Caki2 (cell line): ENCODE measurements around the gene GABPB1. TPM values are rescaled to one million over a fixed set of nuclear protein-coding genes. Genes with fewer than 3 reads are reported as not detected.
"Not testable (repeated sequence)": the region's sequence is repeated elsewhere in the genome, so short reads cannot be mapped to it uniquely, and the experiment has no call there.

Experiments
- DNase-seq: peaks from one replicate; pipeline ENCODE4 v3.0.0-alpha.2; 2015; ENCODE audit warnings: low read depth
- in situ Hi-C: cut with HindIII; loops from 2 replicates; pipeline ENCODE4 v1.10.0; 2016; ENCODE audit warnings: low sequenced_read_pairs, low pct_unique_long_range_greater_than_20kb, mixed read lengths
- total RNA-seq: library from RNA; depleted of rRNA; stranded (reverse); fragments of >200 nt; shearing (Covaris generic); gene quantifications from 2 replicates; pipeline ENCODE4 v1.2.3, GENCODE V29; 2014; ENCODE audit warnings: low replicate concordance; rRNA removed

Gene GABPB1
- 26.9 and 56.7 TPM in 2 replicates for total RNA-seq

- in situ Hi-C loops = no loop called here
- DNase-seq = peak; percentile 96
Measured at GRCh38 chr15:50354838-50355618, at the start of gene GABPB1. TSS of gene GABPB1 (minus strand) at chr15:50355198. CDS start at chr15:50309798, 45,400 bp downstream.

DNA sequence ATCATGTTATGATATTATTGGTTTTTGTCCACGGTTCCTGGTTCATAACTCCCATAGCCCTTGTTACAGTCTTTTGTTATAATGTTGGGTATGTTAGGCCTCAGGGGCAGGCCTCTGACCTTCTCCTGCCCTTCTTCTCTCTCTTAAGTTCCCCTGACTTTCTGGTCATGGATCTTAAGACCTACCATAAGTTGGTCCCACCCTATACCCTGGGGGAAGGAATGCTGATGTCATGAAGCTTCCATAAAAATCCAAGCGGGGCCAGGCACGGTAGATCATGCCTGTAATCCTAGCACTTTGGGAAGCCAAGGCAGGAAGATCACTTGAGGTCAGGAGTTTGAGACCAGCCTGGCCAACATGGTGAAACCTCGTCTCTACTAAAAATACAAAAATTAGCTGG, 36.6 kb upstream of the GABPB1 start:
- DNase-seq, in situ Hi-C loops: not testable (repeated sequence)

- in situ Hi-C loops = no loop called here
- DNase-seq = no peak
Measured at GRCh38 chr15:50390554-50391264, 35.7 kb upstream of the GABPB1 start.

DNA sequence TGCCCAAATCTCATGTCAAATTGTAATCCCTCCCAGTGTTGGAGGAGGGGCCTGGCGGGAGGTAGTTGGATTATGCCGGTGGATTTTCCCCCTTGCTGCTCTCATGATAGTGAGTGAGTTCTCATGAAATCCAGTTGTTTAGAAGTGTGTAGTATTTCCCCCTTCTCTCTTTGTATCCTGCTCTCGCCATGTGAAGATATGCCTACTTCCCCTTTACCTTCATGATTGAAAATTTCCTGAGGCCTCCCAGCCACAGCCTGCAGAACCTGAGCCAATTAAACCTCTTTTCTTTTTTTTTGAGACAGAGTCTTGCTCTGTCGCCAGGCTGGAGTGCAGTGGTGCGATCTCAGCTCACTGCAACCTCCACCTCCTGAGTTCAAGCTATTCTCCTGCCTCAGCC, 27.4 kb upstream of the GABPB1 start:
- in situ Hi-C loops, DNase-seq: not testable (repeated sequence)

GRCh38 chr15:50381438-50381837, 26.4 kb upstream of the GABPB1 start:
- DNase-seq = no peak
- in situ Hi-C loops = no loop called here

DNA sequence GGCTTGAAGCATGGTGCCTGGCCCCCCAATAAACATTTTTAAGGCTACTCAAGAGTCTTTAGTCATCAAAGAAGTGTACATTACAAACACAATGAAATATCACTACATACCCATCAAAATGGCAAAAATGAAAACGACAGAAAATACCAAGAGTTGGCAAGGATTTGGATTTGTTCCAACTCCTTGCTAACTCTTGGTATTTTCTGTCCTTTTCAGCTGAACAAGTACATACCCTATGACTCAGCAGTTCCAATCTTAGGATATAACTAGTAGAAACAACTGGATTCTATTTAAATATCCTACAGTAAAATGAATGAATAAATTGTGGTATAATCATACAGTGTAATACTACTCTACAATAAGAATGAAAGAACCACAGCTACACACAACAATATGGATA, 25.1 kb upstream of the GABPB1 start:
- in situ Hi-C loops = no loop called here
- DNase-seq = no peak

- in situ Hi-C loops, DNase-seq: not testable (repeated sequence)
Measured at GRCh38 chr15:50379413-50379812, 24.4 kb upstream of the GABPB1 start.

DNA sequence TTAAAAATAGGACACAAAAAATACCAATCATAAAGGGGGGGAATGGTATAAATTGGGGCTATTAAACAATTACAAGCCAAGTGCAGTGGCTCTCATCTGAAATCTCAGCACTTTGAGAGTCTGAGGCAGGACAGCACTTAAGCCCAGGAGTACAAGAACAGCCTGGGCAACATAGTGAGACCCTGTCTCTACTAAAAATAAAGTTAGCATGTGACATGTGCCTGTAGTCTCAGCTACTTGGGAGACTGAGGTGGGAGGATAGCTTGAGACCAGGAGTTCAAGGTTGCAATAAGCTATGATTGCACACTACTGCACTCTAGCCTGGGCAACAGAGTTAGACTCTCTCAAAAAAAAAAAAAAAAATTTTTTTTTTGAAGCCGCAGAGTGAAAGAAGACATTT, 23.8 kb upstream of the GABPB1 start:
- no peak for DNase-seq
- in situ Hi-C loops = no loop called here

- in situ Hi-C loops = no loop called here
- DNase-seq = no peak
Measured at GRCh38 chr15:50377867-50378751, 23.1 kb upstream of the GABPB1 start.

DNA sequence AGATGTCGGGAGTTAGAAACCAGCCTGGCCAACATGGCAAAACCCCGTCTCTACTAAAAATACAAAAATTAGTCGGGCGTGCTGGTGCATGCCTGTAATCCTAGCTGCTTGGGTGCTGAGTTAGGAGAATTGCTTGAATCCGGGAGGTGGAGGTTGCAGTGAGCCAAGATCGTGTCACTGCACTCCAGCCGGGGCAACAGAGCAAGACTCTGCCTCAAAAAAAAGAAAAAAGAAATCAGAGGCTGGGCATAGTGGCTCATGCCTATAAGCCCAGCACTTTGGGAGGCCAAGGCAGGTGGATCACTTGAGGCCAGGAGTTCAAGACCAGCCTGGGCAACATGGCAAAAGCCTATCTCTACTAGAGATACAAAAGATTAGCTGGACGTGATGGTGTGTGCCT, 14.6 kb upstream of the GABPB1 start:
- DNase-seq, in situ Hi-C loops: not testable (repeated sequence)

GRCh38 chr15:50365971-50366370, 11.0 kb upstream of the GABPB1 start:
- in situ Hi-C loops = no loop called here

DNA sequence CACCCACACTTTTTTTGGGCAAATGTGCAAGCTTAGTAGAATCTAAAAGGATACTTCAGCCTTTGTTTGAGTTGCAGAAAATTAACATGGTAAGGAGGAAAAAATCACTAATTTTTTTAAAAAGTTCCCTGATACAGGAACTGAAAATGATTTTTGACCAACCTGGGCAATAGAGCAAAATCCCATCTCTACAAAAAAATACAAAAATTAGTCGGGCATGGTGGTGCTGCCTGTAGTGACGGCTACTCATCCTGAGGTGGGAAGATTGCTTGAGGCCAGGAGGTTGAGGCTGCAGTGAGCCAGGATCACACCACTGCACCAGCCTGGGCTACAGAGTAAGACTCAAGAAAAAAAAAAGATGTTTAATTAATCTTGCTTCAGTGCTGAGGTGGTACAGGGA, 10.6 kb upstream of the GABPB1 start:
- no peak for DNase-seq

More at GRCh38 chr15:50365971-50366370, 11.0 kb upstream of the GABPB1 start:
- DNase-seq = no peak

DNA sequence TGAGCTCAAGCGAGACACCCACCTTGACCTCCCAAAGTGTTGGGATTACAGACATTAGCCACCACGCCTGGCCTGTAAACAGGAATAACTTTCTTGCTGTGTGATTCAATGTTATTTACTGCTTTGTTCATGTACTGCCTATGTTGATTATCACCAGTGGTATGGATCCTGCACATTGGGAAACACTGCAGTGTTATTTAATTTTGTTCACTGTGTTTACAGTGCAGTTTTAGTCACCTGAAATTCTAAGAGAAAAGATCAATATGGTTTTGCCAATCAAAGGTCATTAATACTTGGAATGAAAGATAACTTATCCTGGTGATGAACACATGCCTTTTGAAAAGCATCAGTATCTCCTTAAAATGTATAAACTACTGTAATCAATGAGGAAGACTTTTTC, 8.6 kb upstream of the GABPB1 start:
- in situ Hi-C loops = no loop called here

More for the DNA sequence above, 10.6 kb upstream of the GABPB1 start:
- in situ Hi-C loops = no loop called here

DNA sequence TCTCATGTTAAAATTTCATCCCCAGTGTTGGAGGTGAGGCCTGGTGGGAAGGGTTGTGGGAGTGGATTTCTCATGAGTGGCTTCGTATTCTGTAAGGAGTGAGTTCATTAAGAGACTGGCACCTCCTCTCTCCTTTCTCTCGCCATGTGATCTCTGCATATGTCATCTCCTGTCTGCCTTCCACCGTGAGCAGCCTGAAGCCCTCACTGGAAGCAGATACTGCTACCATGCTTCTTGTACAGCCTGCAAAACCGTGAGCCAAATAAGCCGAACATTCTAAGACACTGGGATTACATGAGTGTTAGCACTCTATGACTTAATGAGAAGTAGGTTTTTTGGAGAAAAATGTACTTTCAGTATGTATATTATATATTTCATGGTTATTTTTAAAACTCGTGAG, 6.8 kb upstream of the GABPB1 start:
- in situ Hi-C loops = no loop called here

More for the DNA sequence above, 8.6 kb upstream of the GABPB1 start:
- no peak for DNase-seq

DNA sequence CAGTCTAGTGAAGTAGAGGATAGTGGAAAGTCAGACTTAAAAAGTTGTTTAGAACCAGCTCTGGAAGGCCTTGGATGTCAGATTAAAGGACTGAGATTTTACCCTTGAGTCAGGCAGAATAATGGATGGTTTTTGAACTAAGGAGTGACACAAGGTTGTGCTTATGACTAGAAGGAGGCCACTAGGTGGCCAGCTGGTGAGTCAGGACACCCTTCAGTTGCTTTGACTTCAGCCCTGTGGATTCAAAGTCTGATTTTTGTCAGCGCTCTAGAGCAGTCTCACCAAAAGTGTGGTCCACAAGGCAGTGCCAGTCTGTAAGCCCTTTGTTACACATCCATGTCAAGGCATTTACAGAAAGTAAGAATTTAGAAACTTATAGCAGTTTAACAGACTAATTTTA, 3.8 kb upstream of the GABPB1 start:
- peak; percentile 26 for DNase-seq
- in situ Hi-C loops = no loop called here

More for the DNA sequence above, 6.8 kb upstream of the GABPB1 start:
- DNase-seq = no peak

DNA sequence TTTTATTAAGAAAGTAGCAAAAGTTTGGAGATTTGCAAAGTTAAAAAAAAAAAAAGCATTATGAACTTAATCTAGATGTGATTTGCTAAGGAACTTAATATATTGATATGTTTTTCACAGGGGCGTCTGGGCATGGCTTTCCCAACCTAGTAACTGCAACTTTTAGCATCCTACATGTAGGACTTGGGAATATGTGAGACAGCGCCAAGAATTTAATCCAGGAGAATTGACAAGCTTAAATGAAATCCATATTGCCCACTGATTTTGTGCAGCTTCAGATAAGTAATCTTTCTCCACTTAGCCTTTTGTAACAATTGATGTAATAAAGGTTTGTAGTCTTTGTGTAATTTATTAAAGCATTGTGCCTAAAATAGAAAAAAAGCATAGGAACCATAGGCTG, 982 bp upstream of the GABPB1 start:
- in situ Hi-C loops = no loop called here

DNA sequence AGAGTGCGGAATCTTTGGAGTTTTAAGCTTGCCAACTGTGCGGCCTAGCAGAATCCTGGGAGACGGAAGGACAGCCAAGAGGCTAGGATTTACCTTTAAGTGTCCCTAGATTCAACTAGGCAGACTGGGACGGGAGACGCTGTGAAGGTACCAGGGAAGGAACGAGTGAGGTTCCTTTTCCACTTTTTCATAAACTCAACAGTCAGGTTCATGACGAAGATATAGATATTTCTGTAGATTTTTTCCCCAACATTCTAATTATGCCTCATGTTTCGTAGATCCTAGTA, 564 bp upstream of the GABPB1 start:
- no peak for DNase-seq
- in situ Hi-C loops = no loop called here

More for the DNA sequence above, 982 bp upstream of the GABPB1 start:
- no peak for DNase-seq

DNA sequence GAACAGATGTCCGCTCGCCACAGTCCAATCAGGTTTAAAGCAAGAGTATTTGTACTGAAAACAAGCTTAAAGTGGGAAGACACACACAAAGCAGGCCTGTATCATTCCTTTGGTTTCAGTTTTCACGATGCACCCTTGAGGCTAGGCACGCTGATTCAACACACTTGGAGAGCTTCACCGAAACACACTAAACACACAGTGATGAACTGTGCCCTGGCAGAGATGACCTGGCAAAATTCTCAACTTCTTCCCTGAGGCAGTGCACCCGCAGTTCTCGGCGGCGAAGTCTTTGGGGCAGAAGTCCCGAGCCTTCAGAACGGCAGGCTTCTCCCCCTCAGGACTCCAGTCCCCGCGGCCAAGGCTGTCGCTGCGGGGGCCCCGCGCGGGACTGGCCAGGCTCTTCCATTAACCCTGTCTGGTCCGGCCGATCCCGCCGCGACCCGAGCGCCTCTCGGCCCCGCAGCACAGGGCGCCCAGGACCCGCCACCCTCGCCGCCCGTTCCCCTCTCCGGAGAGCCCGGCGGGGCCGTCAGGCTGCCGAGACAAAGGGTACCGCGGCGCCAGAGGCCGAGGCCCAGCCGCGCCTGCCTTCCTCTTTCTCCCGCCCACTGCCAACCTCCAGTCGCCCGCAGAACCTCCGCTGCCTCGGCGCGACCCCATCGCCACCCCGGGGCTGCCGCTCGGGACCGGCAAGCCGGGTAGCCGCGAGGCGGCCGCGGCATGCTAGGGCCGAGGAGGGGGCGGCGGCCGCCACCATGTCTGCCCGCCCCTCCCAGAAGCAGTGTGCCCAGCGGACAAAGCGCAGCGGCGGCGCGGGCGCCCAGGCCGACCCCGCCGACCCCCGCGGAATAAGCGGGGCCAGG, 792 bp downstream of the GABPB1 start:
- DNase-seq = peak; percentile 68
- in situ Hi-C loops = no loop called here
